T-cell (primary cell): ENCODE measurements around the gene ENPP6. TPM values are rescaled to one million over a fixed set of nuclear protein-coding genes. Genes with fewer than 3 reads are reported as not detected.

ENCODE experiments used
- ATAC-seq, 4 experiments: fragments of 200-7000 bp in 3 of 4; fragments of 150-1000 bp in 1 of 4; cut with Tn5 transposase; replicated peaks in 1 of 4; 1 replicate in 3 of 4; 2 replicates in 1 of 4; pipeline ENCODE4 v1.10.0; 2021; ENCODE audit warnings: moderate library complexity in 3 of 4, mild to moderate bottlenecking in 2 of 4, moderate number of reproducible peaks in 1 of 4
- CTCF ChIA-PET, 2 donors: fragments of 300-600 bp; sonication (Branson Sonifier 250); formaldehyde crosslinking; loops; one replicate each; lab custom pipeline; 2022; ENCODE audit warnings: antibody characterized with exemption in 2 of 2; lab: Charles Lee
- POLR2A ChIA-PET, 2 donors: fragments of 300-600 bp; sonication (Branson Sonifier 250); formaldehyde crosslinking; loops; one replicate each; lab custom pipeline; 2022; ENCODE audit warnings: antibody characterized with exemption in 2 of 2; lab: Charles Lee
- DNase-seq, 35 experiments: peaks; one replicate each; pipeline versions ENCODE4 v3.0.0 to v3.0.0-alpha.2; 2013 to 2023
- H3K27ac ChIP-seq: one replicate; pipeline ENCODE4 v1.5.1; 2013; ENCODE audit warnings: low read length
- H3K27me3 ChIP-seq, 2 experiments: replicated peaks in 1 of 2; 1 replicate in 1 of 2; 2 replicates in 1 of 2; pipeline versions ENCODE4 v1.6.1 to v1.7.0; 2013; ENCODE audit warnings: low read length in 1 of 2, mixed read lengths in 1 of 2; ENCODE audit not compliant: control insufficient read depth in 2 of 2, insufficient read depth in 2 of 2; ENCODE audit errors: extremely low read depth in 1 of 2
- H3K36me3 ChIP-seq, 2 donors: 1 replicate in 1 of 2; 2 replicates in 1 of 2; pipeline versions ENCODE4 v1.6.1 to v1.7.0; 2013; ENCODE audit warnings: low read length in 1 of 2; ENCODE audit not compliant: control insufficient read depth in 2 of 2, insufficient read depth in 1 of 2; ENCODE audit errors: extremely low read depth in 1 of 2
- H3K4me1 ChIP-seq, 2 experiments: 1 replicate in 1 of 2; 2 replicates in 1 of 2; pipeline versions ENCODE4 v1.6.1 to v1.7.0; 2013; ENCODE audit warnings: low read length in 2 of 2, mixed read lengths in 1 of 2; ENCODE audit not compliant: insufficient read depth in 2 of 2, control insufficient read depth in 1 of 2; ENCODE audit errors: extremely low read depth in 1 of 2
- H3K4me3 ChIP-seq, 2 donors: 1 replicate in 1 of 2; 2 replicates in 1 of 2; pipeline versions ENCODE4 v1.5.1 to v1.7.0; 2013; ENCODE audit warnings: mild to moderate bottlenecking in 2 of 2, low read length in 1 of 2, moderate library complexity in 1 of 2; ENCODE audit not compliant: control insufficient read depth in 1 of 2; ENCODE audit errors: extremely low read depth in 1 of 2
- H3K9me3 ChIP-seq: 2 replicates; pipeline ENCODE4 v1.7.0; 2013
- H3K27ac Mint-ChIP-seq, 2 donors: one replicate each; pipeline ENCODE4 v1.8.0; 2020 to 2021; ENCODE audit warnings: mild to moderate bottlenecking in 2 of 2, mixed read lengths in 2 of 2
- H3K27me3 Mint-ChIP-seq, 2 donors: one replicate each; pipeline ENCODE4 v1.8.0; 2021 to 2022; ENCODE audit warnings: mixed read lengths in 2 of 2
- H3K36me3 Mint-ChIP-seq: one replicate; pipeline ENCODE4 v1.8.0; 2021; ENCODE audit warnings: mixed read lengths
- H3K4me1 Mint-ChIP-seq, 3 donors: one replicate each; pipeline ENCODE4 v1.8.0; 2020 to 2022; ENCODE audit warnings: mixed read lengths in 3 of 3, mild to moderate bottlenecking in 1 of 3
- H3K4me3 Mint-ChIP-seq, 3 donors: one replicate each; pipeline ENCODE4 v1.8.0; 2020 to 2022; ENCODE audit warnings: mild to moderate bottlenecking in 3 of 3, mixed read lengths in 3 of 3, moderate library complexity in 3 of 3
- H3K9me3 Mint-ChIP-seq, 3 donors: one replicate each; pipeline ENCODE4 v1.8.0; 2020 to 2022; ENCODE audit warnings: mixed read lengths in 3 of 3
- WGBS: methylation state at CpG from one replicate; pipeline ENCODE4 v1.1.5; 2013; ENCODE audit warnings: missing lambda C conversion rate; ENCODE audit not compliant: insufficient coverage; 5-methylcytosine and 5-hydroxymethylcytosine counted together
- total RNA-seq, 35 experiments: library from RNA in 6 of 35; stranded (reverse) in 6 of 35; fragments of 120-200 nt in 1 of 35; gene quantifications; one replicate each; pipeline versions ENCODE4 v1.2.1 to v1.2.4 and lab custom pipeline; 2013 to 2026

ENPP6 gene
- total RNA-seq, 5 donors from 2014 or later (not counting 1 experiment from before 2014, with no cell fraction given), result not detected

DNA sequence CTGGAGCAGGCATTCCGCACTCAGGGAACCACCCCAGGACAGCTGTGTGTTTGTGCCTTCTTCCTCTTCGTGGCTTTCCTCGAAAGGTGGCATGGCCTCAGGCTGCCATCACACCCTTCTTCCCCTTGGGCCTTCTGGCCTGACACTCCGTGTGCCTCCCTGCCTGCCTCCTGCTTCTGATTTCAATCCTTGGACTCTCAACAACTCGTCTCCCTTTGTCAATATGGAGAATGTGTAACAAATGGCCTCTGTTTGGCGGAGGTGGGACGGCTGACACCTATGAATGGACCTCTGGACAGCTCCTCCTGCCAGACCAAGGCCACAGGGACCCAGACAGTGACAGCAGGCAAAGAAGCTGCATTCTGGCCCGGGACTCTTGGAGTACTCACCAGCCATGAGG, 137.0 kb downstream of the ENPP6 start:
- 48% methylated on average over 5 of the region's 8 CpGs for WGBS
- H3K27me3 Mint-ChIP-seq, result peaks cover 47 to 59% of the 10 kb centered on the region in 2 donors

DNA sequence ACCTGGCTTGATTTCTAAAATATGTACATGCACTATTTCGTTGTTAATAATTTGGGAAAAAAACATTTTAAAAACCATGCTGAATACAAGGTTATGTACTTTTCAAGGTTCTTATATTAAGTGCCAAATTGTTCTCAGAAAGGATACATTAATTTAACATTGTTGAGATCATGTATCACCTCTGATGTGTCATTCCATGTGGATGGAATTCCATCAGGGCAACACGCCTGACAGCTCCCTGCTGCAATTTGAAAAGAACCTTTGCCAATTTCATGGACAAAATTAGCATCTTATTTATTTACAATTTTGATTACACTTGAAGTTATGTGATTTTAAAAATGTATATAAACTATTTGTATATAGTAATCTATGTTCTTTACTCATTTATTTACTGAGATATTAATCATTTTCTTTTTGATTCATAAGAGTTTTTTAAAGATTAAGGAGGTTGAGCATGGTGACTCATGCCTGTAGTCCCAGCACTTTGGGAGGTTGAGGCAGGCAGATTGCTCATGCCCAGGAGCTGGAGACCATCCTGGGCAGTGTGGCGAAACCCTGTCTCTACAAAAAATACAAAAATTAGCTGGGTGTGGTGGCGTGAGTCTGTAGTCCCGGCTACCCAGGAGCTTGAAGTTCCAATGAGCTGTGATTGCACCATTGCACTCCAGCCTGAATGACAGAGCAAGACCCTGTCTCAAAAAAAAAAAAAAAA, 142.8 kb downstream of the ENPP6 start:
- Histone ChIP-seq H3K27ac (no peak overlapping the region), H3K9me3 (peaks cover 2% of the 10 kb centered on the region), H3K4me1 (no peaks in the 10 kb centered on the region), H3K4me3 (no peak overlapping the region), H3K36me3 (no peaks in the 10 kb centered on the region), H3K27me3 (peaks cover 0 to 3% of the 10 kb centered on the region in 2 experiments)
- peaks cover 5 to 29% (median 14%) of the 10 kb centered on the region in 3 donors for H3K9me3 Mint-ChIP-seq
- no peak overlapping the region for H3K4me3 Mint-ChIP-seq
- peaks cover 22 to 33% of the 10 kb centered on the region in 2 donors for H3K27me3 Mint-ChIP-seq
- no CpG with 5 or more reads among the region's 5 CpGs for WGBS
- CTCF ChIA-PET, result no interaction called here
- no peaks in the 10 kb centered on the region for H3K4me1 Mint-ChIP-seq
- DNase-seq, result no peak
- POLR2A ChIA-PET, result no interaction called here
- no peak for ATAC-seq
- no peak overlapping the region for H3K27ac Mint-ChIP-seq
- H3K36me3 Mint-ChIP-seq, result no peaks in the 10 kb centered on the region

More for the DNA sequence above, 137.0 kb downstream of the ENPP6 start:
- H3K4me3 ChIP-seq, result no peak overlapping the region
- no peak overlapping the region for H3K4me3 Mint-ChIP-seq
- H3K27ac ChIP-seq, result no peak overlapping the region
- peaks cover 0 to 14% of the 10 kb centered on the region in 2 experiments for H3K27me3 ChIP-seq
- ChIA-PET POLR2A (no interaction called here), CTCF (no interaction called here)
- no peaks in the 10 kb centered on the region for H3K36me3 ChIP-seq
- H3K9me3 ChIP-seq, result no peaks in the 10 kb centered on the region
- H3K4me1 ChIP-seq, result no peaks in the 10 kb centered on the region
- H3K4me1 Mint-ChIP-seq, result no peaks in the 10 kb centered on the region
- ATAC-seq (no peak), DNase-seq (no peak)
- H3K36me3 Mint-ChIP-seq, result no peaks in the 10 kb centered on the region
- H3K9me3 Mint-ChIP-seq, result no peaks in the 10 kb centered on the region
- no peak overlapping the region for H3K27ac Mint-ChIP-seq

DNA sequence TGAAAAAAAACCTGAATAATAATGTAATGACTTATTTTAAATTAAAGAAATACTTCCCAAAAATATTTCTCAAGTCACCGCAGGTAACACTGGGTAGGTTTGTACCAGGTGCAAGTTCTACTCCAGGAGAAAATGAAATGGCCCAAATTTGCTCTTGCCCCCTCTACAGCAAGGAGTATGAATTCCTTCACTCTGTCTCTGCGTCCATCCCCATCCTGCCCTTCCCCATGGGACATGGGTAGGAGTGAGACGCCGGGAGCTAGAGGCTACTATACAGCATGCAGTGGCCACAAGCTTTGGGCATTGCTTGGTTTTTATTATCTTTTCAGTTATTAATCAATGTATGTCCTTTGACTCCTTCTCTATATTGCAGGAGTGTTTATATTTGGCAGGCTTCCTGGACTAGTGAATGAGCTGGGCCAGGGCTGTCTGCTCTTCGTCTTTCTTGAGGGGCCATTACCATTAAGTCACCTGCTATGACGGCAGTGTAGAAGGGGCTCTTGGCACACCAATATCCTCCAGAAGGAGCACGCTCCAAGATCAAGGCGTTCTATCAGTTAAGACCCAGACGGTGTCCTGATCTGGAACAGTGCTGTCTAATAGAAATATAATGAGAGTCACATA, 149.6 kb downstream of the ENPP6 start:
- no CpG with 5 or more reads among the region's 9 CpGs for WGBS
- Mint-ChIP-seq H3K36me3 (no peaks in the 10 kb centered on the region), H3K27me3 (peaks cover 7 to 17% of the 10 kb centered on the region in 2 donors)

DNA sequence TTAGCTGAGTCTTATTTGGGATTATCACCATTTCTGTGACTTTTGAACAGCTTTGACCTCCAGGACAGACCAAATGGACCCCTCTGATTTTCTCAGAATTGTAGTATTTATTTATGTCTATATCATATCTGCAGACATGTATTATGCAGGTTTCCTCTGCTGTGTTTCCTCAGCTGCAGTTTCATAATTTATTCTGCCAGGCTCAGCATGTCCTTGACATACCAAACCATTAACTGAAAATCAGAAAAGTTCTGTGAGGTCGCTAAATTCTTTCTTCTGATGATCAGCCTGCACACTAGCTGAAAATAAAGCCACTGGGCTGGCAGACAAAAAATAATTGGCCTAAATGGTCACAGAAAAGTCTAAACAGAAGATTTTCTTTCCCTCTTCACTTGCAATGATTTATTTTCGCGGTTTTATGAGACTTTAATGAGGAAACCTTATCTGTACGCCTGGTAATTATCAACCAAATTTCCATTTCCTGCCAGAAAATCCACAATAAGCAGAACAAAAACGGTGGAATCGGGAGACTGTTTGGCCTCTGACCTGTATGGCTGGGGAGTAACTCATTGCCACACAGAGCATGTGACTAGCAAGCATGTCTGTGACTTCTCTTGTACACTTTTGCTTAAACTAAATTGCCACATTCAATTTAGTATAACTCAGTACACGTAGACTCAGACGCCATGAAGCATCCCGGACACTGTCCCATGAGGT, 150.9 kb downstream of the ENPP6 start:
- CTCF ChIA-PET, result no interaction called here
- no peak overlapping the region for H3K27ac ChIP-seq

More for the DNA sequence above, 149.6 kb downstream of the ENPP6 start:
- H3K27me3 ChIP-seq, result peaks cover 0 to 7% of the 10 kb centered on the region in 2 experiments
- Mint-ChIP-seq H3K27ac (no peak overlapping the region), H3K9me3 (peaks cover 0 to 18% (median 7%) of the 10 kb centered on the region in 3 donors), H3K4me3 (no peak overlapping the region), H3K4me1 (no peaks in the 10 kb centered on the region)
- ChIA-PET POLR2A (no interaction called here), CTCF (no interaction called here)
- no peak for DNase-seq
- peaks cover 2% of the 10 kb centered on the region for H3K9me3 ChIP-seq
- no peaks in the 10 kb centered on the region for H3K36me3 ChIP-seq
- no peak overlapping the region for H3K27ac ChIP-seq
- H3K4me1 ChIP-seq, result no peaks in the 10 kb centered on the region
- no peak overlapping the region for H3K4me3 ChIP-seq
- no peak for ATAC-seq

DNA sequence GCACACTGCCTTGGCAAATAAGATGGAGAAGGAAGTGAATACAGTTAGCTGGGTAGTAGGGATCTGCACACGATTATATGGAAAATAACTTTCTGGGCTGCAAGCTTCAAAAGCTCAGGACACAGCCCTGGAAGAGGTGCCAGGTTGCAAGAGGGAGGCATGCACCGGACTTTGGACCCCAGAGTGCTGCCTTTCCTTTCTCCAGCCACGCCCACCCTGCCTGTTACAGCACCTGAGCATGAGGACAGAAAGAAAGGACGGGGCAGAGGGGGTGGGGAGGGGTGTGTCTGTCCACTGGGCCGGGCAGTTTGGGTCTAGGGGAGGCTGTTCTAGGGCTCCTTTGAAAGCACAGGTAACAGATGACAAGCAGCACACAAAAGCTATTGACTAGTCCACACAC, 152.8 kb downstream of the ENPP6 start:
- H3K27ac ChIP-seq, result no peak overlapping the region
- H3K4me3 ChIP-seq, result no peak overlapping the region
- Mint-ChIP-seq H3K27ac (no peak overlapping the region), H3K9me3 (no peaks in the 10 kb centered on the region), H3K4me3 (no peak overlapping the region), H3K4me1 (no peaks in the 10 kb centered on the region), H3K27me3 (peaks cover 7 to 17% of the 10 kb centered on the region in 2 donors), H3K36me3 (no peaks in the 10 kb centered on the region)
- no peaks in the 10 kb centered on the region for H3K36me3 ChIP-seq
- DNase-seq (no peak), ATAC-seq (no peak)
- 90% methylated on average over 1 of the region's 5 CpGs for WGBS
- H3K4me1 ChIP-seq, result no peaks in the 10 kb centered on the region
- no peaks in the 10 kb centered on the region for H3K9me3 ChIP-seq
- CTCF ChIA-PET, result no interaction called here
- POLR2A ChIA-PET, result no interaction called here
- peaks cover 0 to 9% of the 10 kb centered on the region in 2 experiments for H3K27me3 ChIP-seq

More for the DNA sequence above, 150.9 kb downstream of the ENPP6 start:
- WGBS, result 77% methylated on average over 3 of the region's 9 CpGs
- H3K4me1 Mint-ChIP-seq, result no peaks in the 10 kb centered on the region
- Histone ChIP-seq H3K27me3 (peaks cover 0 to 7% of the 10 kb centered on the region in 2 experiments), H3K9me3 (peaks cover under 1% of the 10 kb centered on the region), H3K4me1 (no peaks in the 10 kb centered on the region), H3K4me3 (no peak overlapping the region), H3K36me3 (no peaks in the 10 kb centered on the region)
- peaks cover 0 to 6% (median under 1%) of the 10 kb centered on the region in 3 donors for H3K9me3 Mint-ChIP-seq
- no peaks in the 10 kb centered on the region for H3K36me3 Mint-ChIP-seq
- POLR2A ChIA-PET, result interaction anchor here in 1 of 2 donors (0.6 kb wide), 1 partner anchor 10 kb away, joined by 3 read pairs; no protein-coding TSS in a partner anchor
- no peak for DNase-seq
- no peak overlapping the region for H3K27ac Mint-ChIP-seq
- H3K27me3 Mint-ChIP-seq, result peaks cover 7 to 17% of the 10 kb centered on the region in 2 donors
- no peak overlapping the region for H3K4me3 Mint-ChIP-seq
- ATAC-seq, result no peak

DNA sequence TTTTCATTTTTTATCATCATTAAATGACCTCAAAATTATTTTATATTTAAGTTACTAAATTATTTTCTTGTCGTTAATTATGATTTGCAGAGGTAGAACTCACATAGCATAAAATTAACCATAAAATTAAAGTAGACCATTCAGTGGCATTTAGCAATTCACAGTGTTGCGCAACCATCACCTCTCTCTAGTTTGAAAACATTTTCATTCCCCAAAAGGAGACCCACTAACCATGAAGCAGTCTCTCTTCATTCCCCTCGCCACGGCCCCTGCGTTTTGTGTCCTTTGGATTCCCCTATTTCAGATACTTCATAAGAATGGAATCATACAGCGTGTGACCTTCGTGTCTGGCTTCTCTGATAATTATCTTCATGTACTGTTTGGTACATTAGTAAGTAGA, 154.9 kb downstream of the ENPP6 start:
- ATAC-seq, result no peak
- ChIA-PET POLR2A (no interaction called here), CTCF (no interaction called here)
- Mint-ChIP-seq H3K9me3 (no peaks in the 10 kb centered on the region), H3K27me3 (peaks cover 10 to 16% of the 10 kb centered on the region in 2 donors), H3K4me1 (no peaks in the 10 kb centered on the region), H3K4me3 (no peak overlapping the region), H3K27ac (no peak overlapping the region), H3K36me3 (no peaks in the 10 kb centered on the region)
- no peaks in the 10 kb centered on the region for H3K4me1 ChIP-seq
- no peak for DNase-seq
- 100% methylated on average over 1 of the region's 7 CpGs for WGBS
- H3K4me3 ChIP-seq, result no peak overlapping the region
- no peaks in the 10 kb centered on the region for H3K9me3 ChIP-seq
- H3K27ac ChIP-seq, result no peak overlapping the region
- H3K36me3 ChIP-seq, result no peaks in the 10 kb centered on the region
- peaks cover 0 to 9% of the 10 kb centered on the region in 2 experiments for H3K27me3 ChIP-seq
